ENCODE measurements around the gene JAM3.

Gene JAM3

DNA sequence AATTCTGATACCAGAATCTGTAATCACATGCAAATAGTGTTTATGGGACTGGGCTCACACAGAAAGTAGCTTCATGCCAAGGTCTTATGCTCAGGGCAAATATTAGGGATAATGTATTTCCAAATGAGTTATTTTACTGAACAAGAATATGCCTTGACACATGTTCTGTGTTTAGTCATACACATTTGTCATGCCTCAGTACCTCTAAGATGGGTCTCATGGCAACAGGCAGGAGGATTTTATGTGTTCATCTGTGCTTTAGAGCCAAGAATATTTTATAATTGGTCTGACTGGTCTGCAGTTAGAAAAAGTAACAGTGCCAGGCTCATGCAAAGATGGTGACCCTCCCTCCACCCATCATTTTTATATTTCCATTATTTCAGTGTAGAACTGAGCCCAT is 49.1 kb downstream of the JAM3 start:
- Histone ChIP-seq H3K4me1 (ENCODE audit: insufficient read depth, low read length) (peaks cover 37% of the 10 kb centered on the region), H3K9ac (ENCODE audit: low read depth, low read length) (no peak overlapping the region), H3K36me3 (ENCODE audit: insufficient read depth, low read length) (no peaks in the 10 kb centered on the region), H3K4me3 (ENCODE audit: low read length) (no peak overlapping the region), H3K27me3 (ENCODE audit: insufficient read depth, low read length) (no peaks in the 10 kb centered on the region), H3K9me3 (ENCODE audit: insufficient read depth, low read depth, low read length) (no peaks in the 10 kb centered on the region), H3K27ac (ENCODE audit: low read depth, low read length) (no peak overlapping the region)

DNA sequence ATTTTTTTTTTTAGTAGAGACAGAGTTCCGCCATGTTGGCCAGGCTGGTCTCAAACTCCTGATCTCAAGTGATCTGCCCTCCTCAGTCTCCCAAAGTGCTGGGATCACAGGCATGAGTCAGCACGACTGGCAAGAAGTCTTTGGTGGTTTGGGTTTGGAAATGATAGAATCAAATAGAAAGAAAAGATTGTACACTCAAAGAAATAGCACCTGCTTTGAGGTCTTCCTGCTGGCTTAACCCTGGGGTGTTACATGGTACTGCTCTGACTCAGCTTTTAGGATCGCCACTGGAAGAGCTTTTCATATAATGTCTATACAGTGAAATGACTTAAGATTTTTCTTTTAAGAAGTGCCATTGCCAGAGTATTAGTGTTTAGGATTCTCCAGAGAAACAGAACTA is 50.2 kb downstream of the JAM3 start:
- H3K27me3 ChIP-seq (ENCODE audit: insufficient read depth, low read length): peaks cover 6% of the 10 kb centered on the region
- no peak overlapping the region for H3K27ac ChIP-seq (ENCODE audit: low read depth, low read length)
- no peaks in the 10 kb centered on the region for H3K9me3 ChIP-seq (ENCODE audit: insufficient read depth, low read depth, low read length)
- no peak overlapping the region for H3K9ac ChIP-seq (ENCODE audit: low read depth, low read length)
- H3K4me1 ChIP-seq (ENCODE audit: insufficient read depth, low read length): peaks cover 37% of the 10 kb centered on the region
- H3K36me3 ChIP-seq (ENCODE audit: insufficient read depth, low read length): no peaks in the 10 kb centered on the region
- H3K4me3 ChIP-seq (ENCODE audit: low read length): no peak overlapping the region
- WGBS: 89% methylated on average over 3 of the region's 3 CpGs

DNA sequence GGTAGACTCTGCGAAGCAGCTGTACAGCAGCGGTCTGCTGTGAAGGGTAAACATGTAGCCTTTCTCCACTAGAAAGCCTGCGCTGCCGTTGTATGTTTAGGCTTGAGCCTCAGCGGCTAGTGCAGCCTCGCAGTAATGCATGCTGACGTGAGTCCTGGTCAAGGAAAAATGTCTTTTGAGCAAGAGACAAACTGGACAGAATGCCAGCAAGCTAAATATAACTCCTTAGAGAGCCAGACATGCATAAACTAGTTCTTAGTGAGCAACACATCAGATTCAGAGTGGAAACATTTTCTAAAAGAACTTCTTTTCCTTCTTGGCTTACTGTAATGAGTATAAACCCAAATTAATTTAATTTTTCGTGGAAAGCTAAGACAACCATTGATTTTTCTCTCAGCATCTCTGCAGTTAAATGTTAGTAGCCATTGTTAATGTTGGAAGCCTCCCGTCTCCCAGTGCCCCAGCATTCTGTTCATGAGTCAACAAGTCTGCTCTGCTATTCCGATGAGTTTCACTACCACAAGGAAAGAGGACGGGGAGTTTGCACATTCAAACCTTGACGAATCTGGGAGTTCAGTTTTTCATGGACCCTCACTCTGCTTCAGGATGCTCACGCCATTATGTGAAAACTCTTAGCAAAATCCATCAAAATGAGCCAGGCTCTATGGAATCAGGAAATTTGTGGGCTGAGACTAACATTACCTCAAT is 51.4 kb downstream of the JAM3 start:
- H3K27ac ChIP-seq (ENCODE audit: low read depth, low read length): no peak overlapping the region

DNA sequence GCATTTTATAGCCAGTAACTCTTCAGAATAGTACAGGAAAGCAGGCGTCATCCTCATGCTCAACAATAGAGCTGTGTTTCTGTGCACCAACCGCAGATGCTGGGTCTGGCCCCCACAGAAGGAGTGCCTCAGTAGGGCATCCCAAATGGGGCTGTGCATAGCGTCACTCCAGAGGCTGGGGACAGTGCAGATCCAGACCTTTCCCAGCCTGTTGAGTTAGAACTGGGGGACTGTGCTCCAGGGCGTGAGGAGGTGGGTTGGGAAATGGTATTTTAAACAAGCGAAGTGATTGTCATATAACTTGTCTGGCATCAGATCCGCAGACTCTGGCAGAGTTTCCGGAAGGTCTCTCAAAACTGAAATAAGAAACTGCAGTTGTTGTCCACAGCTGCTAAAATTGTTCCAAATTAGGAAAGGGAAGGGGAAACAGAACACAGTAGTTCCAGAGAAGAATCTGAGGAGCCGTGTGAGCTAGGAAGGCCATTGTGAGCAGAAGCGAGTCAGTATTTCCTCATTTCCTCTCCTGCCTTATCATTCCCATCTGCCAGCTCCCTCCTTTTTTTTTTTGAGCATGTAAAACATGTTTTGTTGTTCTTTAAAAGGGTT is 52.2 kb downstream of the JAM3 start:
- Histone ChIP-seq H3K4me3 (ENCODE audit: low read length) (no peak overlapping the region), H3K27ac (ENCODE audit: low read depth, low read length) (no peak overlapping the region), H3K9ac (ENCODE audit: low read depth, low read length) (no peak overlapping the region), H3K9me3 (ENCODE audit: insufficient read depth, low read depth, low read length) (no peaks in the 10 kb centered on the region), H3K36me3 (ENCODE audit: insufficient read depth, low read length) (no peaks in the 10 kb centered on the region), H3K4me1 (ENCODE audit: insufficient read depth, low read length) (peaks cover 40% of the 10 kb centered on the region), H3K27me3 (ENCODE audit: insufficient read depth, low read length) (peaks cover 22% of the 10 kb centered on the region)
- 89% methylated on average over 9 of the region's 9 CpGs for WGBS

More for the DNA sequence above, 51.4 kb downstream of the JAM3 start:
- Histone ChIP-seq H3K4me1 (ENCODE audit: insufficient read depth, low read length) (peaks cover 38% of the 10 kb centered on the region), H3K9ac (ENCODE audit: low read depth, low read length) (no peak overlapping the region), H3K27me3 (ENCODE audit: insufficient read depth, low read length) (peaks cover 18% of the 10 kb centered on the region), H3K4me3 (ENCODE audit: low read length) (no peak overlapping the region), H3K9me3 (ENCODE audit: insufficient read depth, low read depth, low read length) (no peaks in the 10 kb centered on the region), H3K36me3 (ENCODE audit: insufficient read depth, low read length) (no peaks in the 10 kb centered on the region)
- 88% methylated on average over 12 of the region's 13 CpGs for WGBS

DNA sequence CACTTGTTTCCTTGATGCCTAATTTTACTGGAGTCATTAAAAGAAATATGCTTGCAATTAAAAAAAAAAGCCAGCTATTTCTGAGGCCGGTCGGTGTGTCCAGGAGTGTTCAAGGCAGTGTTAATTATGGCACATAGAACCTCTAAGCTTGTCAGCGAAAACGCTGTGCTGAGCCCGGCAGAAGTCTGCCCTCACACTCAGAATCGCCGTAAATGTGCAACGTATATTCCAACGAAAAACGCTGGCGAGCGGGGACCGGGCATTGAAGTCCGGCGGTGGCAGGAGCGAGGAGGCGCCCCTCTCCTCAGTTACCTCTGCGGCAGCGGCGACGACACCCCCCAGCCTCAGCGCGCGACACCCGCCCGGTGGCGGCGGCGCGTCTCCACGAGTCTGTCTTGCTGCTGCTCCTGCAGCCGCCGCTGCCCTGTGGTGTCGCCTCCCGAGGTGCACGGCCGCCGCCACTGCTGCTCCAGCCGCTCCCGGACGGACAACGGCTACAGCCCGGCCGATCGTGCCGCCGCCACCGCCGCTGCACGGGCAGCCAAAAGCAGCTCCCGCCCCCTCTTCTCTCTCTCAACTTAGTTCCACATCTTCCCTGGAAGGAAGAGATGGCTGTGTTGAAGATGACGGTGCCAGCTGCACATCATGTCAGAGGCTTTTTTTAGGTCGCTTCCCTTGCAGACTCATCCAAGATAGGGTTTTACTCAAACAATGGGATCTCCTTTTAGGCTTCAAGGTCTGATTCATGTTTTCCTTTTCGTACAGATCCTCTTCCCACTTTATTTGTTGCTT is 56.0 kb downstream of the JAM3 start:
- Histone ChIP-seq H3K4me3 (ENCODE audit: low read length) (peak overlapping the region; percentile 48), H3K9ac (ENCODE audit: low read depth, low read length) (peak overlapping the region; percentile 59)

DNA sequence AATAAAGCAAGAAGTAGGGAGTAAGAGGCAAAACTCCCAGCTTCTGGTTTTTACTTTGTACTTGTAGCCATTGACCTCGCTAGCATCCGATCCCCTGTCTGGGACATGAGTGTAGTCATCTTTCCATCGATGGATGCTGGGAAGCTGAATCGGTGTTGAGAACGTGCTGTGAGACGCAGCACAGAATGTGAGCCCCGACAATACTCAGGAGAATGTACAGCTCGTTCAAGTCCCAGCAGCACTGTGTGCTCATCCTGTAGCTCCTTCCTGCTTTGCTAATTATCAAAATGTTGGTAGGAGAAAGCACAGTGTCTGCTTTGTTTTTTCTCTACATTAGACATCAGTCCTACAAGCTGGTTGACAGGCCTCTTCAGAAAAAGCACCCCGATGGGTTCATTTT is 56.6 kb downstream of the JAM3 start:
- Histone ChIP-seq H3K27me3 (ENCODE audit: insufficient read depth, low read length) (peaks cover 22% of the 10 kb centered on the region), H3K4me1 (ENCODE audit: insufficient read depth, low read length) (peaks cover 29% of the 10 kb centered on the region), H3K9me3 (ENCODE audit: insufficient read depth, low read depth, low read length) (no peaks in the 10 kb centered on the region), H3K9ac (ENCODE audit: low read depth, low read length) (no peak overlapping the region), H3K4me3 (ENCODE audit: low read length) (no peak overlapping the region), H3K27ac (ENCODE audit: low read depth, low read length) (no peak overlapping the region), H3K36me3 (ENCODE audit: insufficient read depth, low read length) (no peaks in the 10 kb centered on the region)
- WGBS: 93% methylated on average over 9 of the region's 9 CpGs

More for the DNA sequence above, 56.0 kb downstream of the JAM3 start:
- Histone ChIP-seq H3K36me3 (ENCODE audit: insufficient read depth, low read length) (no peaks in the 10 kb centered on the region), H3K9me3 (ENCODE audit: insufficient read depth, low read depth, low read length) (no peaks in the 10 kb centered on the region), H3K4me1 (ENCODE audit: insufficient read depth, low read length) (peaks cover 36% of the 10 kb centered on the region), H3K27ac (ENCODE audit: low read depth, low read length) (no peak overlapping the region), H3K27me3 (ENCODE audit: insufficient read depth, low read length) (peaks cover 22% of the 10 kb centered on the region)
- WGBS: 58% methylated on average over 52 of the region's 54 CpGs

DNA sequence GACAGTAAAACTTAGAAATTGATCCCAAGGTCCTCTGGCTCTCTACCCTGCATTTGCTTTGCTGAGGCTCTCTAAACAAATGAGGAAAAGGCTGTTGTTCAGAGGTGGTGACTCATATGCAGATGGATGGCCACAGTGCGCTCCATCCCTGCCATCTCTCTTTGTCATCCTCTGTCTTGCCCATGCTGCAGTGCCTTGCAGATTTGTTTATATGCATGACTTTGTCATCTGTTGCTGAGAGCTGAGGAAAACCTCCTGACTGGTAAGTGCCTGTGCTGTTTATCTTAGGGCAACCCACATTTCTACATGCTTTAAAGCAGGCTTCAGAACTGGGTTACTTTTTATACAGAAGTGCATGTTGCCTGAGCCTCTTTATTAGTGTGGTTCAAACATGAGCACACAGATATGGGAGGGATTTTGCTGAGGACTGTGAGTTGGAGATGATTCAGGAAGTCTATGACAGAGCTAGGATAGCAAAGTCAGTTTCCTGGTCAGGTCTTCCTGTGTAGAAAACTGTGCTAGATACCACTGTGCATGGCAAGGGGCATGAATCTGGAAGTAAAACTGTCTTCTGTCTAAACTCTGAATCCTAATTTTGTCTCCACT is 57.4 kb downstream of the JAM3 start:
- 44% methylated on average over 1 of the region's 1 CpG for WGBS
- Histone ChIP-seq H3K27ac (ENCODE audit: low read depth, low read length) (no peak overlapping the region), H3K4me3 (ENCODE audit: low read length) (no peak overlapping the region), H3K4me1 (ENCODE audit: insufficient read depth, low read length) (peaks cover 23% of the 10 kb centered on the region), H3K36me3 (ENCODE audit: insufficient read depth, low read length) (no peaks in the 10 kb centered on the region), H3K9me3 (ENCODE audit: insufficient read depth, low read depth, low read length) (no peaks in the 10 kb centered on the region), H3K27me3 (ENCODE audit: insufficient read depth, low read length) (peaks cover 22% of the 10 kb centered on the region), H3K9ac (ENCODE audit: low read depth, low read length) (no peak overlapping the region)

DNA sequence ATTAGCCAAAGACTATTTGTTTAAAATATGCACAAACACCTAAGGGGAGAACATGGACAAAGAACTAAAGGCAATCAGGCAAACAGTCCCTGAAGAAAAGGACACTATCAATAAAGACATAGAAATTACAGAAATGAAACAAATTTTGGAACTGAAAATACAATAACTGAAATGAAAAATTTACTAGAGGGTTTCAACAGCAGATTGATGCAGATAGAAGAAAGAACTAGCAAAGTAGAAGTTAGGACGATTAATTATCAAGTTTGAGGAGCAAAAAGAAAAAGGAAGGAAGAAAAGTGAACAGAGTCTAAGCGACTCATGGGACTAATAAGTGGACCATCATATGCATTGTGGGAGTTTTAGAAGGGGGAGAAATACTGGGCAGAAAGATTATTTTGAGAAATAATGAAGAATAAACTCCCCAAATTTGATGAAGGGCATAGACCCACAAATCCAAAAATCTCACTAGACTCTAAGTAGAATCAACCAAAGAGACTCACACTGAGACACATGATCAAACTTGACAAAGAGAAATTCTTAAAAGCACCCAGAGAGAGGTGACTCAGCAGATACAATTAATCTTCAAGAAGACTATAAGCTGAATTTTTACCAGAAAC is 62.9 kb downstream of the JAM3 start:
- WGBS: 91% methylated on average over 2 of the region's 2 CpGs
- no peaks in the 10 kb centered on the region for H3K27me3 ChIP-seq (ENCODE audit: insufficient read depth, low read length)
- peaks cover 22% of the 10 kb centered on the region for H3K9me3 ChIP-seq (ENCODE audit: insufficient read depth, low read depth, low read length)

DNA sequence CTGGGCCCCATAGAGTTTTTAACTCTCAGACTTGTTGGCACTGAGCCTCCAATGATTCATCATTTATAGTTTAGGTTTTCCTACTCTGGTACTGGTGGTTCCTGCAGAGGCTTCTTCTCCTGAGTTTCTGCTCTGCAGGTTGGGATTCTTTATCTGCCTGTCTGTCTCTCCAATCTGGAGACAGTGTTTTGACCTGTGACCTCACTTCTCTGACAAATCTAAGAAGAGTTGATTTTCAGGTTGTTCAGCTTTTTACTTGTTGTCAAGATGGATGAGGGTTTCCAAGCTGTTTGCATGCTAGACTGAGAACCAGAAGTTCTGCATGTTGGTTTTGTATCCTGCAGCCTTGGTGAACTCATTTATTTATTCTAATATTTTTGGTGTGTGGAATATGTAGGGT is 63.9 kb downstream of the JAM3 start:
- Histone ChIP-seq H3K9me3 (ENCODE audit: insufficient read depth, low read depth, low read length) (peaks cover 22% of the 10 kb centered on the region), H3K36me3 (ENCODE audit: insufficient read depth, low read length) (no peaks in the 10 kb centered on the region), H3K27ac (ENCODE audit: low read depth, low read length) (no peak overlapping the region), H3K4me3 (ENCODE audit: low read length) (no peak overlapping the region), H3K9ac (ENCODE audit: low read depth, low read length) (no peak overlapping the region), H3K4me1 (ENCODE audit: insufficient read depth, low read length) (no peaks in the 10 kb centered on the region), H3K27me3 (ENCODE audit: insufficient read depth, low read length) (no peaks in the 10 kb centered on the region)

More for the DNA sequence above, 62.9 kb downstream of the JAM3 start:
- no peak overlapping the region for H3K9ac ChIP-seq (ENCODE audit: low read depth, low read length)
- no peaks in the 10 kb centered on the region for H3K36me3 ChIP-seq (ENCODE audit: insufficient read depth, low read length)
- no peak overlapping the region for H3K27ac ChIP-seq (ENCODE audit: low read depth, low read length)
- H3K4me3 ChIP-seq (ENCODE audit: low read length): no peak overlapping the region
- H3K4me1 ChIP-seq (ENCODE audit: insufficient read depth, low read length): peaks cover 1% of the 10 kb centered on the region; the same call in 1 of the 2 replicates

DNA sequence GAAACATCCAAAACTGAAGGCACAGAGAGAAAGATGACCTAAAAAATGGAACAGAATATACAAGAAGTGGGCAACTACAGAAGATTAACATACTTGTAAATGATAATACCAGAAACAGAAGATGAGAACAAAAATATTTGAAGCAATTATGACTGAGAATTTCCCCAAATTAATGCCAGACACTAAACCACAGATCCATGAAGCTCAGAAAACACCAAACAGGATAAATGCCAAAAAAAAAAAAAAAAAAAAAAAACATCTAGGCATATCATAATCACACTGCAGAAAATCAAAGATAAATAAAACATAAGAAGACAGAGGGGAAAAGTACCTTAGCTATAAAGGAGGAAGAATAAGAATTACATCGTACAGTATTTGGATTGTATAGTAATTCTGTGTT is 65.3 kb downstream of the JAM3 start:
- 100% methylated on average over 1 of the region's 1 CpG for WGBS
- H3K9ac ChIP-seq (ENCODE audit: low read depth, low read length): no peak overlapping the region
- H3K4me3 ChIP-seq (ENCODE audit: low read length): no peak overlapping the region
- H3K4me1 ChIP-seq (ENCODE audit: insufficient read depth, low read length): no peaks in the 10 kb centered on the region
- H3K36me3 ChIP-seq (ENCODE audit: insufficient read depth, low read length): no peaks in the 10 kb centered on the region
- no peaks in the 10 kb centered on the region for H3K27me3 ChIP-seq (ENCODE audit: insufficient read depth, low read length)
- H3K9me3 ChIP-seq (ENCODE audit: insufficient read depth, low read depth, low read length): peaks cover 22% of the 10 kb centered on the region
- H3K27ac ChIP-seq (ENCODE audit: low read depth, low read length): no peak overlapping the region

DNA sequence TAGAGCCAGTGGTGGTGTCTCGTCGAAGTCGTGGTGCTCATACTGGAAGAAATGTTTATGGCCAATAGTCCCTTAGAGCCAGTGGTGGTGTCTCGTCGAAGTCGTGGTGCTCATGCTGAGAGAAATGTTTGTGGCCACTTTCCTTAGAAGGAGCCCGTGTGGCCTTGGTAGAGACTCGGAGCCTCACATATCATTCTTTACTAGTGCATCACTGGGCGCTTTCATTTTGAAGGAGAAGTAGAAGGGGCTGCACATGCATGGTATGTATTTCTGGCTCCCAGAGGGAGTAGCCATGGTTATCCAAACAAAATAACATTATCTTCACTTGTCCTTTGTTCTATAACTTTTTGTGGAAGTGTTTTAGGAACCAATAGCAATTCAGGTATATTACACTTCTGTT is 69.5 kb downstream of the JAM3 start:
- Histone ChIP-seq H3K36me3 (ENCODE audit: insufficient read depth, low read length) (peaks cover 25% of the 10 kb centered on the region), H3K4me3 (ENCODE audit: low read length) (no peak overlapping the region), H3K9ac (ENCODE audit: low read depth, low read length) (no peak overlapping the region), H3K27ac (ENCODE audit: low read depth, low read length) (no peak overlapping the region), H3K27me3 (ENCODE audit: insufficient read depth, low read length) (no peaks in the 10 kb centered on the region), H3K4me1 (ENCODE audit: insufficient read depth, low read length) (0 out of 2 replicates have a peak, but pooled peaks cover 4% of the 10 kb centered on the region), H3K9me3 (ENCODE audit: insufficient read depth, low read depth, low read length) (peaks cover 19% of the 10 kb centered on the region)
- WGBS: 93% methylated on average over 9 of the region's 9 CpGs

Measured in HUES64 (cell line).